Activated CD8-positive, alpha-beta memory T cell treated with anti-CD3 and anti-CD28 coated beads, Interleukin-2, amount 50 U/mL, for 24 hours (primary cell): ENCODE results near the gene TTLL13.
"Not testable (repeated sequence)": the region's sequence is repeated elsewhere in the genome, so short reads cannot be mapped to it uniquely, and the experiment has no call there.

Experiments
- DNase-seq: peaks from one replicate; pipeline ENCODE4 v3.0.0-alpha.2; 2020; ENCODE audit errors: extremely low read depth

TTLL13 gene

GRCh38 chr15:90234096-90234988, 15.0 kb upstream of the TTLL13 start, which contains the start of gene GDPGP1:
Gene GDPGP1 (plus strand): TSS chr15:90234209. CDS start chr15:90240909, 6,700 bp downstream.
- no peak for DNase-seq

- DNase-seq, result no peak
Measured at GRCh38 chr15:90239371-90239770, 10.0 kb upstream of the TTLL13 start.

GRCh38 chr15:90240856-90241255, 8.5 kb upstream of the TTLL13 start:
- DNase-seq, result no peak

GRCh38 chr15:90241343-90242192, 7.8 kb upstream of the TTLL13 start:
- DNase-seq, result no peak

- no peak for DNase-seq
Measured at GRCh38 chr15:90243943-90244639, 5.3 kb upstream of the TTLL13 start.

GRCh38 chr15:90248789-90249202, 560 bp upstream of the TTLL13 start:
- no peak for DNase-seq

- DNase-seq, result no peak
Measured at GRCh38 chr15:90257776-90258175, 8.4 kb downstream of the TTLL13 start.

- no peak for DNase-seq
Measured at GRCh38 chr15:90259524-90259923, 10.2 kb downstream of the TTLL13 start.

- not testable (repeated sequence) for DNase-seq
Measured at GRCh38 chr15:90260731-90261130, 11.4 kb downstream of the TTLL13 start.

- no peak for DNase-seq
Measured at GRCh38 chr15:90261811-90262210, 12.5 kb downstream of the TTLL13 start.

GRCh38 chr15:90262426-90262825, 13.1 kb downstream of the TTLL13 start:
- DNase-seq, result no peak

- no peak for DNase-seq
Measured at GRCh38 chr15:90264671-90265070, 15.3 kb downstream of the TTLL13 start.

- DNase-seq, result peak; percentile 85
Measured at GRCh38 chr15:90265271-90266060, 16.1 kb downstream of the TTLL13 start, which contains the start of gene NGRN. Gene NGRN (plus strand): TSS chr15:90265672. CDS start chr15:90265713, 41 bp downstream.

- peak; percentile 5 for DNase-seq
Measured at GRCh38 chr15:90266061-90266431, 16.7 kb downstream of the TTLL13 start.

GRCh38 chr15:90266485-90266884, 17.1 kb downstream of the TTLL13 start:
- DNase-seq, result no peak

GRCh38 chr15:90268415-90268814, 19.1 kb downstream of the TTLL13 start:
- DNase-seq, result no peak

GRCh38 chr15:90270502-90271150, 21.3 kb downstream of the TTLL13 start:
- DNase-seq, result no peak

- no peak for DNase-seq
Measured at GRCh38 chr15:90271459-90272166, 22.3 kb downstream of the TTLL13 start.

- not testable (repeated sequence) for DNase-seq
Measured at GRCh38 chr15:90278467-90278866, 29.1 kb downstream of the TTLL13 start.

- DNase-seq, result not testable (repeated sequence)
Measured at GRCh38 chr15:90280743-90281142, 31.4 kb downstream of the TTLL13 start.
